ENCODE measurements around the gene NTRK1.
A peak's percentile ranks its signal among the peaks of the same experiment; 100 is the strongest.

Gene NTRK1

DNA sequence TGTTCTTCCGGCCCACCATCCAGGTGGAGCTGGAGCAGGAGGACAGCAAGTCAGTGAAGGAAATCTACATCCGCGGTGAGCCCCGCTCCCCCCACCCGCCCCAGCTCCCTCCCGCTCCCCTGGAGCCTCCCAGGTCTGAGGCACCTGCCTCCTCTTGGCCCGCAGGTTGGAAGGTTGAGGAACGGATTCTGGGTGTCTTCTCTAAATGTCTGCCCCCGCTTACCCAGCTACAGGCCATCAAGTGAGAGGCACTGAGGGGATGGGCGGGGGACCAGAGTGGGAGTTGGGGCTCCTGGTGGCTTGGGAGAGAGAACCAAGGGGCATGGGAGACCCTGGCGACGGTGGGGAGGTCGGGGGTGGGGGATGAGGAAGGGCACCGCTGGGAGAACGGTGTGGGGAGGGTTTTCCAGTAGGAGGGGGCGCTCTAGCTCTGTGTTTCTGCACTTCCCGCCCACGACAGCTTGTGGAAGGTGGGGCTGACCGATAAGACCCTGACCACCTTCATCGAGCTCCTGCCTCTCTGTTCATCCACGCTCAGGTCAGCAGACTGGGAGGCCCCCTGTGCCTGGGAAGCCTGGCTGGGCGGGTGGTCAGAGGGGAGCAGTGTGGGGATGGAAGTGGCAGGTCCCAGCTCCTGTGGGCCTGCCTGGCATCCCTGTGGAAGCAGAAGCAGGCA, 64.0 kb downstream of the NTRK1 start (continued):
- TF ChIP-seq ZNF148 (tag by site-specific recombination; IDR thresholded peaks at IDR 0.05; ENCODE audit: borderline replicate concordance) (no peak), ZNF837 (tag by site-specific recombination; IDR thresholded peaks at IDR 0.05) (no peak), ZNF558 (tag by site-specific recombination; IDR thresholded peaks at IDR 0.05) (no peak), ZNF544 (tag by site-specific recombination; IDR thresholded peaks at IDR 0.05) (no peak), ZFP3 (tag by site-specific recombination; IDR thresholded peaks at IDR 0.05; ENCODE audit: low read depth) (no peak), ZFHX2 (tag by site-specific recombination; conservative IDR thresholded peaks at IDR 0.05) (no peak), ZNF692 (tag by site-specific recombination; IDR thresholded peaks at IDR 0.05) (no peak), ZBTB49 (tag by site-specific recombination; IDR thresholded peaks at IDR 0.05; ENCODE audit: low read depth) (no peak), ZNF701 (tag by site-specific recombination; IDR thresholded peaks at IDR 0.05) (no peak)

DNA sequence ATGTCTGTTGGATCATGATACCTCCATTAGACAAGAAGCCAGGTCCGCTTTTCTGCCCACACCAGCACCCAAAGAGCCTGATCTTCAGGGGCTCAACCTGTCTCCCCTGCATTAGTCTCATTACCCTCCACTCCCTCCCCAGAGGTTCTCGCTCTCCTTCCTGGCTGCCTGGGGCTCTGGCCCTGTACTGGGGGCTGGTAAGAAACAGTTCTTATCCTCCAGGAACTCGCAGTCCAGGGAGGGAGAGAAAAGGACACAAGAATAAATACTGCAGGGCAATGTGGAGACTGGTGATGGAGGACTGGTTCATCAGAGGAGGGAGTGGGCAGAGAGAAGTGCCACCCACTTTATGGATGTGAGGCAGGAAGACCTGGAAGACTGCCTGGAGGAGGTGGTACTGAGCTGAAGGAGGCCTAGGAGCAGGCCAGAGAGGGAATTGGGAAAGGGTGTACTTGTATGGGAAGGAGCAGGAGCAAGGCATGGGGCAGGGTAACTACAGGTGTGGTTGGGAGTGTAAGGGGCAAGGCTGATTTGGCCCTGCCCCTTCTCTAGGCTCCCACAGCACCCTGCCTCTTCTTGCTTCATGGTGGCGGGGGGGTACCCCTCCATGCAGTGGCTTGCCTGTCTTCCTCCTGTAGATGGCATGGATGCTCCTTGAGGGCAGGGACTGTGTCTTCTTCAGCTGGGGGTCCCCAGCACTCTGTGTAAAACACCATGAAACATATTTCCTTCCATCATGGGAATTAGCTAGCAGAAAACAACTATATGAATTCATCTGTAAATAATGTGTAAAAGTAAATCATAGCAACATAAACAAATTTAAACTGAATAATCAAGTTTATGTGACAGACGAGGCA, 64.7 kb downstream of the NTRK1 start:
- no peak overlapping the region for H3K4me3 ChIP-seq (ENCODE audit: low read depth, low read length)
- ChIA-PET POLR2A (interaction anchor here (0.9 to 1.6 kb wide), 3 partner anchors 26 to 197 kb away, joined by 3 to 4 read pairs (median 3); partner anchors contain the start of genes ISG20L2 and METTL25B), CTCF (interaction anchor here (0.7 to 11.9 kb wide), 11 partner anchors 8 to 302 kb away, joined by 3 to 199 read pairs (median 19); partner anchors contain the start of genes NTRK1 and PEAR1)
- no peak overlapping the region for H3K27ac ChIP-seq (ENCODE audit: extremely low read depth, low read depth, low read length)
- H3K36me3 ChIP-seq (ENCODE audit: control insufficient read depth in 2 of 2, insufficient read depth in 1 of 2, low read length in 2 of 2), result no peaks in the 10 kb centered on the region
- no peaks in the 10 kb centered on the region for H3K9me3 ChIP-seq (ENCODE audit: control insufficient read depth, insufficient read depth, low read depth, low read length)
- H3K4me1 ChIP-seq (ENCODE audit: control insufficient read depth, insufficient read depth, low read length), result no peaks in the 10 kb centered on the region; the same call in 1 of the 2 replicates
- TF ChIP-seq, protein P1, sequence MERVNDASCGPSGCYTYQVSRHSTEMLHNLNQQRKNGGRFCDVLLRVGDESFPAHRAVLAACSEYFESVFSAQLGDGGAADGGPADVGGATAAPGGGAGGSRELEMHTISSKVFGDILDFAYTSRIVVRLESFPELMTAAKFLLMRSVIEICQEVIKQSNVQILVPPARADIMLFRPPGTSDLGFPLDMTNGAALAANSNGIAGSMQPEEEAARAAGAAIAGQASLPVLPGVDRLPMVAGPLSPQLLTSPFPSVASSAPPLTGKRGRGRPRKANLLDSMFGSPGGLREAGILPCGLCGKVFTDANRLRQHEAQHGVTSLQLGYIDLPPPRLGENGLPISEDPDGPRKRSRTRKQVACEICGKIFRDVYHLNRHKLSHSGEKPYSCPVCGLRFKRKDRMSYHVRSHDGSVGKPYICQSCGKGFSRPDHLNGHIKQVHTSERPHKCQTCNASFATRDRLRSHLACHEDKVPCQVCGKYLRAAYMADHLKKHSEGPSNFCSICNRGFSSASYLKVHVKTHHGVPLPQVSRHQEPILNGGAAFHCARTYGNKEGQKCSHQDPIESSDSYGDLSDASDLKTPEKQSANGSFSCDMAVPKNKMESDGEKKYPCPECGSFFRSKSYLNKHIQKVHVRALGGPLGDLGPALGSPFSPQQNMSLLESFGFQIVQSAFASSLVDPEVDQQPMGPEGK (tag by site-specific recombination; IDR thresholded peaks at IDR 0.05), result 0 out of 2 replicates have a peak, but pooled peaks have one; percentile 12
- no peak for TF ChIP-seq OVOL3 (tag by site-specific recombination; IDR thresholded peaks at IDR 0.05)
- TF ChIP-seq ZFHX2 (tag by site-specific recombination; conservative IDR thresholded peaks at IDR 0.05), result peak; percentile 72
- peak; percentile 83 for TF ChIP-seq ZBTB20 (tag by site-specific recombination; IDR thresholded peaks at IDR 0.05)
- peak; percentile 54 for TF ChIP-seq EGR2 (tag by site-specific recombination; IDR thresholded peaks at IDR 0.05; ENCODE audit: low read depth)
- no peak for TF ChIP-seq ZNF37A (tag by site-specific recombination; IDR thresholded peaks at IDR 0.05)

Measured in HEK293 (cell line).